Measurements from ENCODE around the gene SEMA5A.

DNA sequence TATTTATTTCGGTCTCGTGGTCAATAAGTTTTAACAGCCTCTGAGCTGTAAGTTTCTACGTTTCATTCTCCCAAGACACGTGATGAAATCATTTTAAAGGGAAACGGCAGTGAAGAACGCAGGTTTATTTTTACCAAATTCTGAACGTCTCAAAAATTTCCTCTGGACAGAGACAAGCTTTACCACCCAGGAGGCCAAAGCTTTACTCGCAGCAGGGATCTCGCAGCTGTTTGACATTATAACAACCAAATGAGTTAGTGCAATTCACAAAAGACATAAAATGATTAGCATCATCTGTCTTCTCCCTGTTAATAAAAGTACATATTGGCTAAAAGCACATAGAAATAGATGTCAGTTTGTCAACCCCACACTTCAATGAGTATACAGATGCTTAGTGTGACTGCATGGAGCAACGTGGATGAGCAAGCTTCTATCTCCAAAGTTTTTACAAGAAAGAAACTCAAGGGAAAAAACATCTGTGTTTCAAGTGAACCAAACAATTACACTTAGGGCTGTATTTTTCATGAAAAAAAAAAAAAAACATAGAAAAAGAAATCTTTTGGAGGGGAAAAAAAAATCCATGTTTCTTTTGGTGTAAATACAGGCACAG, 2.5 kb downstream of the SEMA5A start:
- TF ChIP-seq YY1 (IDR thresholded peaks at IDR 0.05; ENCODE audit: insufficient read depth, insufficient read length) = no peak
- no peak for TF ChIP-seq SUZ12 (IDR thresholded peaks at IDR 0.05; ENCODE audit: extremely low read depth, insufficient read depth, insufficient read length)
- TF ChIP-seq ZNF274 (IDR thresholded peaks at IDR 0.05; ENCODE audit: low read depth, low read length) = no peak

All from NT2/D1 (cell line).